ENCODE results near the gene NR2F1-AS1. TPM values are rescaled to one million over a fixed set of nuclear protein-coding genes. Genes with fewer than 3 reads are reported as not detected.

NR2F1-AS1 gene
- total RNA-seq, 1 donor from 2014 or later, result 19.0 TPM

DNA sequence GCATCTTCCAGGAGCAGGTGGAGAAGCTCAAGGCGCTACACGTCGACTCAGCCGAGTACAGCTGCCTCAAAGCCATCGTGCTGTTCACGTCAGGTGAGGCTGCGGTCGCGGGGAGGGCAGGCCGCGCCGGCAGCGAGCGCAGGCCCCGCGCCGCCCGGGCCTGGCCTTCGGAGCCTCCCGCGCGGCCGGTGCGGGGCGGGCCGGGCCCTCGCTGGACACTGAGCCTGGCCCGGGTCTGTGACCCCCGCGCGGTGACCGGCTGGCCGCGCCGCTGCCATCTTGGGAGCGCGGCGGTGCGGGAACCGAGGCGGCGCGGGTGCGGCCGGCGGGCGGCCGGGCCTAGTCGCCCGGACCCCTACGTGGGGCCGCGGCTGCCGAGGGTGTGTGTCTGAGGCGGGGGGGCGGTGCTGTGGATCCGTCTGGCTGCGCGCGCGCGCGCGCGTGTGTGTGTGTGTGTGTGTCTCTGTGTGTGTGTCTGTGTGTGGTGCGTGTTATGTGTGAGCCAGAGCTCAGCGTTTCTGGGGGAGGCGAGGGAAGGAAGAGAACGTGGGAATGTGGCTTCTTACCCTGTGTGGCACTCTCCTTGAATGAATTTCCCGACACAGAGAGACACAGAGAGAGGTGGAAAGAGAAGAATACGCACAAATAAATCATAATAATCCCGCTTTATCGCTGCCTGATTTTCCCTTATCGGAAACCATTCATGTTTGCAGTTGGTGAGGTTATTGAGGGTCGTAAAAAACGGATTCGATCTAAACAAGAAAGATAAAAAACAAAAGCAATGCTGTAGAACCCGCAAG is 7.5 kb upstream of the NR2F1-AS1 start:
- Mint-ChIP-seq H3K27me3 (peaks cover 76% of the 10 kb centered on the region), H3K9me3 (no peaks in the 10 kb centered on the region), H3K4me1 (ENCODE audit: unreplicated experiment) (peaks cover 38% of the 10 kb centered on the region), H3K4me3 (peak overlapping the region; percentile 96), H3K36me3 (peaks cover 49% of the 10 kb centered on the region), H3K27ac (peak overlapping the region; percentile 89)
- DNase-seq (ENCODE audit: extremely low spot score, unreplicated experiment), result no peak
- no peak for TF ChIP-seq CTCF (conservative IDR thresholded peaks at IDR 0.05)

DNA sequence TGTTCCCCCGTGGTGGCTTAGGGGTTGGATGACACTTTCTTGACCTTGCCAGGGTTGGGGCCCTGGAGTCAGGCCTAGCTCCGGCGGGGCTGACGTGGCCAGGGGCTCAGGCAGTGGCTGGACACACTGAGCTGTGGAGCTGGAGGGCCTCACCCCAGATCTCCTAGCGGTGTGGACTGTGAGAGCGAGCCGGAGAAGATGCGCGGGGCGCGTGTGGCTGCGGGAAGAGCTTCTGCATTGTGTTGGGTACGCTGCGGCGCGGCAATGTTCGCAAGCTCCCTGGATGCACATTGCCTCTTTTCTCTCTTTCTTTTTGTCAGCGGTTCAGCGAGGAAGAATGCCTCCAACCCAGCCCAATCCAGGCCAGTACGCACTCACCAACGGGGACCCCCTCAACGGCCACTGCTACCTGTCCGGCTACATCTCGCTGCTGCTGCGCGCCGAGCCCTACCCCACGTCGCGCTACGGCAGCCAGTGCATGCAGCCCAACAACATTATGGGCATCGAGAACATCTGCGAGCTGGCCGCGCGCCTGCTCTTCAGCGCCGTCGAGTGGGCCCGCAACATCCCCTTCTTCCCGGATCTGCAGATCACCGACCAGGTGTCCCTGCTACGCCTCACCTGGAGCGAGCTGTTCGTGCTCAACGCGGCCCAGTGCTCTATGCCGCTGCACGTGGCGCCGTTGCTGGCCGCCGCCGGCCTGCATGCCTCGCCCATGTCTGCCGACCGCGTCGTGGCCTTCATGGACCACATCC is 6.8 kb upstream of the NR2F1-AS1 start:
- Mint-ChIP-seq H3K9me3 (no peaks in the 10 kb centered on the region), H3K27ac (peak overlapping the region; percentile 89), H3K4me3 (peak overlapping the region; percentile 96), H3K36me3 (peaks cover 43% of the 10 kb centered on the region), H3K4me1 (ENCODE audit: unreplicated experiment) (peaks cover 35% of the 10 kb centered on the region), H3K27me3 (peaks cover 69% of the 10 kb centered on the region)
- DNase-seq (ENCODE audit: extremely low spot score, unreplicated experiment), result no peak
- TF ChIP-seq CTCF (conservative IDR thresholded peaks at IDR 0.05), result no peak

DNA sequence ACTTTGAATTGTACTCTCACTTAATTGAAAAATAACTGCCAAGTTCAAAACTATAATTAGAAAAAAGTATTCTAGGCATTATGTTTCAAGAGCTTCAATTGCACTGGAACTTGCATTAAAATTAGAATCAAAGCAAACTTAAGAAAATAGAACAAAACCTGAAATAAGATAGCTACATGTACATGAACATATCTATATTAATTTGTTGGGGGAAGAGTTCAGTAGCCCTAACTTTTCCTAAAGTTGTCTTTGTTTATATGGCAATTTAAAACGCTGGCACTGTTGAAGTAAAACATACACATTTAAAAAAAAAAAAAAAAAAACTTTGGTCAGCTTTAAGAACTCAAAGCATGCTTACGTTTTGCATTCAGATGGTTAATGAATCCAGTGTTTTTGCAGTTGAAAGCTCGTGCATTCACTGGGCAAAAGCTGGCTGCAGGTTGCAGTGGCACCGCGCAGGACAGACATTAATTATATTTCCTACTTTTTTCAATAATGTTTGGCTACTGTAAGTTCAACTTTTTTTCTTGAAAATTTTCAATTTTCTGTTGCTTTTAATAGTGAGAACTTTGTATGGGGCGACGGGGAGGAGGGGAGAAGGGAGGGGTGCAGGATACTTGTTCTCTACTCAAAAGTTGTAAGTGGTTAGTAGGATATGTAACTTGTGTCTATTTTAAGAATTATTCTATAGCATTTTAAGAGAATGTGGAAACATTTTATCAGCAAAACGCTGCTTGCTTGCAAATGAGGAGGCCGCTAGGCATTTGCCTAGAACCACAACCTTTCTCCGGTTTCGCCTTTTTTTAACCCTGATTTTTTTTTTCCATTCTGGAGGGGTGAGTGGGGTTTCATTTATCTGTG is 5.9 kb upstream of the NR2F1-AS1 start:
- no peak for DNase-seq (ENCODE audit: extremely low spot score, unreplicated experiment)
- H3K9me3 Mint-ChIP-seq, result no peaks in the 10 kb centered on the region
- H3K4me3 Mint-ChIP-seq, result peak overlapping the region; percentile 96
- peak overlapping the region; percentile 89 for H3K27ac Mint-ChIP-seq
- H3K36me3 Mint-ChIP-seq, result peaks cover 41% of the 10 kb centered on the region
- TF ChIP-seq CTCF (conservative IDR thresholded peaks at IDR 0.05), result no peak
- peaks cover 62% of the 10 kb centered on the region for H3K27me3 Mint-ChIP-seq
- H3K4me1 Mint-ChIP-seq (ENCODE audit: unreplicated experiment), result peaks cover 33% of the 10 kb centered on the region

GRCh38 chr5:93585767-93586385 is 4.9 kb upstream of the NR2F1-AS1 start:
- no peaks in the 10 kb centered on the region for H3K9me3 Mint-ChIP-seq
- H3K4me3 Mint-ChIP-seq, result peak overlapping the region; percentile 96
- peaks cover 53% of the 10 kb centered on the region for H3K27me3 Mint-ChIP-seq
- no peak for DNase-seq (ENCODE audit: extremely low spot score, unreplicated experiment)
- no peak for TF ChIP-seq CTCF (conservative IDR thresholded peaks at IDR 0.05)
- H3K27ac Mint-ChIP-seq, result peak overlapping the region; percentile 89
- peaks cover 36% of the 10 kb centered on the region for H3K36me3 Mint-ChIP-seq
- H3K4me1 Mint-ChIP-seq (ENCODE audit: unreplicated experiment), result peaks cover 22% of the 10 kb centered on the region

Measured in type B pancreatic cell (in vitro differentiated cells).